ENCODE results near the gene PLXDC2. TPM values are rescaled to one million over a fixed set of nuclear protein-coding genes. Genes with fewer than 3 reads are reported as not detected.
A peak's percentile ranks its signal among the peaks of the same experiment; 100 is the strongest.

The PLXDC2 gene
- total and polyA plus RNA-seq, 10 of the 15 experiments (the other 5 are each of a cell fraction or from before 2014, with no cell fraction given) = 0.05 to 1.8 (median 0.14) TPM; not detected in 2

GRCh38 chr10:19788075-19788686, 28.1 kb upstream of the PLXDC2 start:
- Histone ChIP-seq H3K4me3 (no peak overlapping the region), H3K36me3 (ENCODE audit: control insufficient read depth in 2 of 2, insufficient read depth in 2 of 2, low read length in 1 of 2) (no peaks in the 10 kb centered on the region), H3K4me1 (ENCODE audit: control insufficient read depth, insufficient read depth, low read length) (no peaks in the 10 kb centered on the region), H3K27ac (ENCODE audit: control insufficient read depth, insufficient read depth) (no peak overlapping the region), H3K9me3 (replicated peaks; ENCODE audit: control insufficient read depth, insufficient read depth, low read length) (no peaks in the 10 kb centered on the region), H3K4me2 (ENCODE audit: control insufficient read depth, insufficient read depth) (no peak overlapping the region), H3K27me3 (replicated peaks in 1 of 2; ENCODE audit: control insufficient read depth in 2 of 2, insufficient read depth in 2 of 2, low read length in 1 of 2) (no peaks in the 10 kb centered on the region), H3K79me2 (ENCODE audit: control insufficient read depth, insufficient read depth, low read length) (no peaks in the 10 kb centered on the region), H4K20me1 (ENCODE audit: control insufficient read depth, insufficient read depth) (no peaks in the 10 kb centered on the region), H3K9ac (ENCODE audit: control insufficient read depth, insufficient read depth, low read length) (no peak overlapping the region), H2AFZ (ENCODE audit: control insufficient read depth, low read depth, low read length) (no peak overlapping the region)
- TF ChIP-seq SMAD5 (IDR thresholded peaks at IDR 0.05; ENCODE audit: low read depth) = no peak
- peak; percentile 50 for TF ChIP-seq RAD21 (IDR thresholded peaks at IDR 0.05; ENCODE audit: insufficient read depth, low read depth, low read length)
- TF ChIP-seq DPF2 (IDR thresholded peaks at IDR 0.05) = no peak
- TF ChIP-seq CTCF (IDR thresholded peaks at IDR 0.05 in 2 of 3, conservative IDR thresholded peaks at IDR 0.05 in 1 of 3; ENCODE audit: control insufficient read depth in 2 of 3, extremely low read depth in 1 of 3, insufficient read depth in 1 of 3, low read depth in 3 of 3, low read length in 3 of 3) = peak; percentile 59 to 74 (median 63)
- peak; percentile 40; the same call in 1 of the 2 replicates for TF ChIP-seq SMC3 (IDR thresholded peaks at IDR 0.05; ENCODE audit: borderline replicate concordance, low read length)
- ATAC-seq = peak; percentile 66; the same call in 2 of the 3 replicates
- intact Hi-C loops (cut with micrococcal nuclease; ENCODE audit: unreplicated experiment) = no loop called here
- CTCF ChIA-PET = interaction anchor here (0.9 to 1.6 kb wide), 4 partner anchors 10 to 656 kb away, joined by 3 to 5 read pairs (median 4); no protein-coding TSS in a partner anchor
- in situ Hi-C loops (cut with MboI) = no loop called here
- SMC1A ChIA-PET (ENCODE audit: uncharacterized antibody, unreplicated experiment) = interaction anchor here (0.8 kb wide), 1 partner anchor 25 kb away, joined by 3 read pairs; no protein-coding TSS in a partner anchor
- POLR2A ChIA-PET = no interaction called here
- DNase-seq (ENCODE audit: low read depth, low spot score) = no peak
- FAIRE-seq = no peak
- WGBS (ENCODE audit: insufficient coverage, insufficient replicate concordance, low lambda C conversion rate, missing lambda C conversion rate) = 0% methylated on average over 3 of the region's 3 CpGs
- BruUV-seq (replicated peaks) = no TSS peak
- RAD21 ChIA-PET (ENCODE audit: unreplicated experiment) = no interaction called here
